GM23338 (cell line): ENCODE data around the gene ZBTB9. TPM values are rescaled to one million over a fixed set of nuclear protein-coding genes. Genes with fewer than 3 reads are reported as not detected.

ENCODE experiments used
- ATAC-seq: fragments of 200-7000 bp; cut with Tn5 transposase; 3 replicates; pipeline ENCODE4 v1.9.1; 2020
- DNase-seq: peaks from one replicate; pipeline ENCODE4 v3.0.0-alpha.2; 2015; ENCODE audit warnings: low spot score
- H2AFZ ChIP-seq: fragments of 200-600 bp; sonication (generic); 2 replicates; pipeline ENCODE4 v1.8.0; 2016; ENCODE audit warnings: antibody characterized with exemption, mild to moderate bottlenecking, moderate library complexity
- H3F3A ChIP-seq: fragments of 200-600 bp; sonication (generic); replicated peaks from 2 replicates; pipeline ENCODE4 v1.8.0; 2017; ENCODE audit warnings: antibody characterized with exemption, mixed run types, low read depth
- H3K27ac ChIP-seq: fragments of 200-600 bp; sonication (generic); 2 replicates; pipeline ENCODE4 v1.6.1; 2016; ENCODE audit warnings: low read depth
- H3K27me3 ChIP-seq: fragments of 200-600 bp; sonication (generic); 2 replicates; pipeline ENCODE4 v1.8.0; 2016; ENCODE audit warnings: mild to moderate bottlenecking, mixed run types, moderate library complexity; ENCODE audit not compliant: insufficient read depth
- H3K36me3 ChIP-seq: fragments of 200-600 bp; sonication (generic); 2 replicates; pipeline ENCODE4 v1.8.0; 2016; ENCODE audit warnings: mild to moderate bottlenecking; ENCODE audit not compliant: insufficient read depth
- H3K4me1 ChIP-seq: fragments of 200-600 bp; sonication (generic); 2 replicates; pipeline ENCODE4 v1.8.0; 2016; ENCODE audit warnings: mild to moderate bottlenecking, moderate library complexity; ENCODE audit not compliant: insufficient read depth
- H3K4me2 ChIP-seq: fragments of 200-600 bp; sonication (generic); 2 replicates; pipeline ENCODE4 v1.7.1; 2017; ENCODE audit warnings: mixed run types
- H3K4me3 ChIP-seq: fragments of 200-600 bp; sonication (generic); 2 replicates; pipeline ENCODE4 v1.6.1; 2016; ENCODE audit warnings: mixed run types
- H3K79me2 ChIP-seq: fragments of 200-600 bp; sonication (generic); replicated peaks from 2 replicates; pipeline ENCODE4 v1.8.0; 2017; ENCODE audit warnings: mild to moderate bottlenecking; ENCODE audit not compliant: insufficient read depth
- H3K9me2 ChIP-seq: fragments of 200-600 bp; sonication (generic); 2 replicates; pipeline ENCODE4 v1.8.0; 2017; ENCODE audit not compliant: insufficient read depth
- H4K20me1 ChIP-seq: fragments of 200-600 bp; sonication (generic); replicated peaks from 2 replicates; pipeline ENCODE4 v1.8.0; 2017; ENCODE audit warnings: mild to moderate bottlenecking; ENCODE audit not compliant: insufficient read depth
- H3K27ac Mint-ChIP-seq: 2 replicates; pipeline ENCODE4 v1.8.0; 2020; ENCODE audit warnings: inconsistent platforms, mild to moderate bottlenecking, moderate library complexity, mixed read lengths
- H3K27me3 Mint-ChIP-seq: 3 replicates; pipeline ENCODE4 v1.8.0; 2022; ENCODE audit warnings: low read depth, mild to moderate bottlenecking, moderate library complexity, mixed read lengths, inconsistent platforms; ENCODE audit not compliant: insufficient read depth, poor library complexity
- H3K36me3 Mint-ChIP-seq: 3 replicates; pipeline ENCODE4 v1.8.0; 2021; ENCODE audit warnings: low read depth, mild to moderate bottlenecking, inconsistent platforms, moderate library complexity, mixed read lengths
- H3K4me1 Mint-ChIP-seq: 3 replicates; pipeline ENCODE4 v1.8.0; 2020; ENCODE audit warnings: mild to moderate bottlenecking, inconsistent platforms, mixed read lengths
- H3K4me3 Mint-ChIP-seq: 3 replicates; pipeline ENCODE4 v1.8.0; 2021; ENCODE audit warnings: moderate library complexity, mild to moderate bottlenecking, inconsistent platforms, mixed read lengths
- H3K9me3 Mint-ChIP-seq: 3 replicates; pipeline ENCODE4 v1.8.0; 2020; ENCODE audit warnings: moderate library complexity, mild to moderate bottlenecking, inconsistent platforms, mixed read lengths
- ETS1 ChIP-seq: IDR thresholded peaks from 2 replicates; pipeline ENCODE4 v1.6.1; 2016; ENCODE audit warnings: antibody characterized with exemption
- EZH2 ChIP-seq: fragments of 200-600 bp; sonication (generic); IDR thresholded peaks from one replicate; pipeline ENCODE4 v1.8.0; 2017; ENCODE audit warnings: antibody characterized with exemption, mild to moderate bottlenecking, low read depth; ENCODE audit not compliant: unreplicated experiment
- EZH2phosphoT487 ChIP-seq: fragments of 200-600 bp; sonication (generic); IDR thresholded peaks from one replicate; pipeline ENCODE4 v1.8.1; 2018; ENCODE audit warnings: antibody characterized with exemption; ENCODE audit not compliant: unreplicated experiment
- JUNB ChIP-seq: IDR thresholded peaks from one replicate; pipeline ENCODE4 v1.6.1; 2016; ENCODE audit warnings: antibody characterized with exemption; ENCODE audit not compliant: unreplicated experiment
- NANOG ChIP-seq: IDR thresholded peaks from 2 replicates; pipeline ENCODE4 v1.6.1; 2016; ENCODE audit warnings: antibody characterized with exemption, borderline replicate concordance
- POLR2AphosphoS5 ChIP-seq: IDR thresholded peaks from 2 replicates; pipeline ENCODE4 v1.6.1; 2016; ENCODE audit warnings: antibody characterized with exemption, low read depth
- STAT1 ChIP-seq: IDR thresholded peaks from one replicate; pipeline ENCODE4 v1.6.1; 2016; ENCODE audit warnings: antibody characterized with exemption; ENCODE audit not compliant: unreplicated experiment
- ZNF114 ChIP-seq: fragments of 250-450 bp; sonication (Bioruptor Pico); IDR thresholded peaks from 2 replicates; pipeline ENCODE4 v1.5.0; 2020; ENCODE audit warnings: mild to moderate bottlenecking, moderate library complexity
- ZNF331 ChIP-seq: fragments of 250-450 bp; sonication (Bioruptor Pico); IDR thresholded peaks from 2 replicates; pipeline ENCODE4 v1.5.0; 2020; ENCODE audit warnings: low read depth, mild to moderate bottlenecking, moderate library complexity
- ZNF462 ChIP-seq: fragments of 250-450 bp; sonication (Bioruptor Pico); IDR thresholded peaks from 2 replicates; pipeline ENCODE4 v1.5.0; 2020; ENCODE audit warnings: mild to moderate bottlenecking, moderate library complexity
- polyA plus RNA-seq: library from polyadenylated mRNA; unstranded; fragments of >200 nt; fragmentation: Nextera tagmentation; extraction: Ambion mirVana; gene quantifications from 2 replicates; pipeline ENCODE4 v1.2.1, GENCODE V29; 2016
- total RNA-seq: library from RNA; depleted of rRNA; stranded (reverse); fragments of >200 nt; shearing (Covaris generic); gene quantifications from 2 replicates; pipeline ENCODE4 v1.2.3, GENCODE V29; 2014
- TF ChIP-seq, protein P1 (sequence below): IDR thresholded peaks from one replicate; pipeline ENCODE4 v1.6.1; 2018; ENCODE audit warnings: antibody characterized with exemption; ENCODE audit not compliant: unreplicated experiment

The ZBTB9 gene
- total and polyA plus RNA-seq, 2 experiments from 2014 or later: 13.5 to 17.9 TPM

DNA sequence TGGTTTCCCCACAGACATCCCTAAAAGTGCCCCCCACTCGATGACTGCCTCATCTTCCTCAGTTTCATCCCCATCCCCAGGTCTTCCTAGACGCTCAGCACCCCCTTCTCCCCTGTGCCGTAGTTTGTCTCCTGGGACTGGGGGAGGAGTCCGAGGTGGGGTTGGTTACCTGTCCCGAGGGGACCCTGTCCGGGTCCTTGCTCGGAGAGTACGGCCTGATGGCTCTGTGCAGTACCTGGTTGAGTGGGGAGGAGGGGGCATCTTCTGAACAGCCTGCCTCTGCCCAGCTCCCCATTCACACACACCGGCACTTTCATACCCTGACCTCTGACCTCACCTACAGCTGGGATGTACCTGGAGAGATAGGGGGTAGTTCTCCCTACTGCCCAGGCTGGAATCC is 38.5 kb upstream of the ZBTB9 start:
- peak overlapping the region; percentile 54 for H3K27ac Mint-ChIP-seq

More for the DNA sequence above, 38.5 kb upstream of the ZBTB9 start:
- Histone ChIP-seq H3K27me3 (no peaks in the 10 kb centered on the region), H3K27ac (no peak overlapping the region), H3K4me3 (peak overlapping the region; percentile 98; the same call in 1 of the 2 replicates), H3K36me3 (peaks cover 14% of the 10 kb centered on the region; the same call in 1 of the 2 replicates), H3K9me2 (no peaks in the 10 kb centered on the region), H3F3A (peaks cover 26% of the 10 kb centered on the region), H3K79me2 (peaks cover 48% of the 10 kb centered on the region), H3K4me1 (peaks cover 44% of the 10 kb centered on the region), H4K20me1 (peaks cover 22% of the 10 kb centered on the region), H3K4me2 (peak overlapping the region; percentile 99), H2AFZ (no peak overlapping the region)
- Mint-ChIP-seq H3K27me3 (peaks cover 31% of the 10 kb centered on the region), H3K4me1 (peaks cover 58% of the 10 kb centered on the region), H3K4me3 (peak overlapping the region; percentile 99), H3K9me3 (no peaks in the 10 kb centered on the region), H3K36me3 (peaks cover 56% of the 10 kb centered on the region)
- DNase-seq: no peak
- ATAC-seq: no peak
- no peak for TF ChIP-seq ZNF331
- no peak for TF ChIP-seq NANOG
- no peak; the same call in 1 of the 2 replicates for TF ChIP-seq POLR2AphosphoS5
- no peak for TF ChIP-seq ZNF462 (CRISPR knock-in tag)
- no peak for TF ChIP-seq ETS1
- TF ChIP-seq STAT1: no peak
- no peak for TF ChIP-seq ZNF114 (CRISPR knock-in tag)
- no peak for TF ChIP-seq EZH2phosphoT487
- TF ChIP-seq, protein P1, sequence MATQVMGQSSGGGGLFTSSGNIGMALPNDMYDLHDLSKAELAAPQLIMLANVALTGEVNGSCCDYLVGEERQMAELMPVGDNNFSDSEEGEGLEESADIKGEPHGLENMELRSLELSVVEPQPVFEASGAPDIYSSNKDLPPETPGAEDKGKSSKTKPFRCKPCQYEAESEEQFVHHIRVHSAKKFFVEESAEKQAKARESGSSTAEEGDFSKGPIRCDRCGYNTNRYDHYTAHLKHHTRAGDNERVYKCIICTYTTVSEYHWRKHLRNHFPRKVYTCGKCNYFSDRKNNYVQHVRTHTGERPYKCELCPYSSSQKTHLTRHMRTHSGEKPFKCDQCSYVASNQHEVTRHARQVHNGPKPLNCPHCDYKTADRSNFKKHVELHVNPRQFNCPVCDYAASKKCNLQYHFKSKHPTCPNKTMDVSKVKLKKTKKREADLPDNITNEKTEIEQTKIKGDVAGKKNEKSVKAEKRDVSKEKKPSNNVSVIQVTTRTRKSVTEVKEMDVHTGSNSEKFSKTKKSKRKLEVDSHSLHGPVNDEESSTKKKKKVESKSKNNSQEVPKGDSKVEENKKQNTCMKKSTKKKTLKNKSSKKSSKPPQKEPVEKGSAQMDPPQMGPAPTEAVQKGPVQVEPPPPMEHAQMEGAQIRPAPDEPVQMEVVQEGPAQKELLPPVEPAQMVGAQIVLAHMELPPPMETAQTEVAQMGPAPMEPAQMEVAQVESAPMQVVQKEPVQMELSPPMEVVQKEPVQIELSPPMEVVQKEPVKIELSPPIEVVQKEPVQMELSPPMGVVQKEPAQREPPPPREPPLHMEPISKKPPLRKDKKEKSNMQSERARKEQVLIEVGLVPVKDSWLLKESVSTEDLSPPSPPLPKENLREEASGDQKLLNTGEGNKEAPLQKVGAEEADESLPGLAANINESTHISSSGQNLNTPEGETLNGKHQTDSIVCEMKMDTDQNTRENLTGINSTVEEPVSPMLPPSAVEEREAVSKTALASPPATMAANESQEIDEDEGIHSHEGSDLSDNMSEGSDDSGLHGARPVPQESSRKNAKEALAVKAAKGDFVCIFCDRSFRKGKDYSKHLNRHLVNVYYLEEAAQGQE: no peak
- TF ChIP-seq JUNB: no peak
- no peak for TF ChIP-seq EZH2
